CD8-positive, alpha-beta memory T cell (primary cell): Measurements from ENCODE around the gene IQCM. TPM values are rescaled to one million over a fixed set of nuclear protein-coding genes. Genes with fewer than 3 reads are reported as not detected.

Experiments used
- CTCF ChIA-PET: fragments of 350-600 bp; sonication (Branson Sonifier 250); formaldehyde crosslinking; loops from one replicate; lab custom pipeline; 2021; ENCODE audit warnings: antibody characterized with exemption; lab: Charles Lee
- POLR2A ChIA-PET: fragments of 350-600 bp; sonication (Branson Sonifier 250); formaldehyde crosslinking; loops from one replicate; lab custom pipeline; 2021; ENCODE audit warnings: antibody characterized with exemption; lab: Charles Lee
- DNase-seq, 5 donors: peaks; one replicate each; pipeline versions ENCODE4 v3.0.0 to v3.0.0-alpha.2; 2020 to 2022; ENCODE audit warnings: mixed read lengths in 1 of 5
- H3K27ac ChIP-seq: one replicate; pipeline ENCODE4 v1.7.0; 2013; ENCODE audit warnings: low read depth, mild to moderate bottlenecking, low read length, moderate library complexity
- H3K27me3 ChIP-seq: 2 replicates; pipeline ENCODE4 v1.7.0; 2013; ENCODE audit warnings: low read length, mild to moderate bottlenecking; ENCODE audit not compliant: insufficient read depth, poor library complexity, severe bottlenecking
- H3K36me3 ChIP-seq: 2 replicates; pipeline ENCODE4 v1.7.0; 2013; ENCODE audit warnings: mild to moderate bottlenecking, low read length, moderate library complexity; ENCODE audit not compliant: insufficient read depth
- H3K4me1 ChIP-seq: 2 replicates; pipeline ENCODE4 v1.7.0; 2013; ENCODE audit warnings: mild to moderate bottlenecking, low read length, moderate library complexity; ENCODE audit not compliant: insufficient read depth
- H3K4me3 ChIP-seq: 2 replicates; pipeline ENCODE4 v1.7.0; 2013; ENCODE audit warnings: mild to moderate bottlenecking, low read length
- H3K9me3 ChIP-seq: 2 replicates; pipeline ENCODE4 v1.7.0; 2013; ENCODE audit warnings: mild to moderate bottlenecking, low read length
- H3K27ac Mint-ChIP-seq, 8 donors: one replicate each; pipeline ENCODE4 v1.8.0; 2020 to 2021; ENCODE audit warnings: mixed read lengths in 8 of 8, mild to moderate bottlenecking in 6 of 8, inconsistent platforms in 3 of 8, moderate library complexity in 3 of 8
- H3K27me3 Mint-ChIP-seq, 2 donors: one replicate each; pipeline ENCODE4 v1.8.0; 2020 to 2021; ENCODE audit warnings: mixed read lengths in 2 of 2, mild to moderate bottlenecking in 1 of 2, moderate library complexity in 1 of 2
- H3K36me3 Mint-ChIP-seq, 3 donors: one replicate each; pipeline ENCODE4 v1.8.0; 2020 to 2021; ENCODE audit warnings: mixed read lengths in 3 of 3, inconsistent platforms in 1 of 3, mild to moderate bottlenecking in 1 of 3
- H3K4me1 Mint-ChIP-seq, 3 donors: one replicate each; pipeline ENCODE4 v1.8.0; 2020 to 2021; ENCODE audit warnings: mixed read lengths in 3 of 3, inconsistent platforms in 1 of 3, mild to moderate bottlenecking in 1 of 3
- H3K4me3 Mint-ChIP-seq, 7 donors: one replicate each; pipeline ENCODE4 v1.8.0; 2020 to 2021; ENCODE audit warnings: mixed read lengths in 7 of 7, mild to moderate bottlenecking in 6 of 7, moderate library complexity in 4 of 7, inconsistent platforms in 2 of 7
- H3K9me3 Mint-ChIP-seq, 5 donors: one replicate each; pipeline ENCODE4 v1.8.0; 2020 to 2022; ENCODE audit warnings: mixed read lengths in 5 of 5, mild to moderate bottlenecking in 3 of 5, moderate library complexity in 2 of 5, inconsistent platforms in 1 of 5
- polyA plus RNA-seq: library from polyadenylated mRNA; unstranded; fragments of 300-500 nt; fragmentation: Illumina TruSeq; gene quantifications from one replicate; pipeline ENCODE4 v1.2.3, GENCODE V29; 2021
- total RNA-seq, 2 experiments: library from RNA; stranded (reverse); gene quantifications; one replicate each; pipeline ENCODE4 v1.2.3, GENCODE V29; 2021

IQCM gene
- total and polyA plus RNA-seq, 3 experiments from 2014 or later: not detected

DNA sequence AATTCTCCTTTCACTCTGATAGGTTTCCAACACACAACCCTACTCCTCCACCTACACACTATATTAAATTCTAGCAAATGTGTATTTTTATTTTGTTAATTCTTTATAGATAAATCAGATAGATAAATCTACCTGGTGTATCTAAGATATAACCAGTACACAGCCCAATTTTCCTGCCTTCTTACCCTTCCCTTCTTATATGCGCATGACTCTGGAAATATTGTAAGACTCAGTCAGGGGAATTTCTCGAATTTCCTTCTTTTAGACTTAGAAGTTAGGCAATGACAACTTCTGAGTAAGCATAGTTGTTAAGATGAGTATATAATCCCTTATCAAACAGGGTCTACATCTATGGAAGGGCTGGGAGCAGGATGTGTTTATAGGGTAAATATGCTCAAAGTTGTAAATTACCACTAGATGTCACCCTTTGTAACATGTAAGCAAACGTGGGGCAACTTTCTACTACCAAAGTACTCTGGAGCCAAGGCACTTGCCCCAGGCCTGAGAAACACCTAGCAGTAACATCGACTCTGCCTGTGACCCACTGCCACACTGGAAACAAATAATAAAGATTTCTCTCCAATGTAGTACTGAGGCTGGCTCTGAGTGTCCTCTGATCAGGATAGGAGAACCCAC is 444.7 kb downstream of the IQCM start:
- ChIA-PET POLR2A (no interaction called here), CTCF (no interaction called here)
- no peaks in the 10 kb centered on the region for H3K27me3 Mint-ChIP-seq

GRCh38 chr4:149370002-149370401 is 445.6 kb downstream of the IQCM start:
- CTCF ChIA-PET: no interaction called here
- no peaks in the 10 kb centered on the region for H3K36me3 Mint-ChIP-seq
- POLR2A ChIA-PET: no interaction called here
- Histone ChIP-seq H3K27ac (no peak overlapping the region), H3K36me3 (no peaks in the 10 kb centered on the region), H3K27me3 (no peaks in the 10 kb centered on the region), H3K9me3 (no peaks in the 10 kb centered on the region), H3K4me3 (no peak overlapping the region), H3K4me1 (no peaks in the 10 kb centered on the region)
- no peak for DNase-seq
- H3K9me3 Mint-ChIP-seq: peaks cover 0 to 5% (median 0%) of the 10 kb centered on the region in 5 donors
- H3K4me1 Mint-ChIP-seq: no peaks in the 10 kb centered on the region
- H3K4me3 Mint-ChIP-seq: no peak overlapping the region
- H3K27ac Mint-ChIP-seq: no peak overlapping the region
- H3K27me3 Mint-ChIP-seq: no peaks in the 10 kb centered on the region

More for the DNA sequence above, 444.7 kb downstream of the IQCM start:
- no peaks in the 10 kb centered on the region for H3K4me1 ChIP-seq
- no peaks in the 10 kb centered on the region for H3K27me3 ChIP-seq
- Mint-ChIP-seq H3K9me3 (peaks cover 0 to 5% (median 0%) of the 10 kb centered on the region in 5 donors), H3K4me1 (no peaks in the 10 kb centered on the region), H3K27ac (no peak overlapping the region), H3K4me3 (no peak overlapping the region), H3K36me3 (no peaks in the 10 kb centered on the region)
- no peaks in the 10 kb centered on the region for H3K9me3 ChIP-seq
- H3K27ac ChIP-seq: no peak overlapping the region
- no peak overlapping the region for H3K4me3 ChIP-seq
- DNase-seq: no peak
- H3K36me3 ChIP-seq: no peaks in the 10 kb centered on the region

GRCh38 chr4:149353241-149353640 is 462.4 kb downstream of the IQCM start:
- no peak overlapping the region for H3K27ac ChIP-seq
- H3K27ac Mint-ChIP-seq: no peak overlapping the region
- peaks cover 0 to 3% (median 0%) of the 10 kb centered on the region in 3 donors for H3K36me3 Mint-ChIP-seq
- no peak overlapping the region for H3K4me3 ChIP-seq
- no peaks in the 10 kb centered on the region for H3K4me1 Mint-ChIP-seq
- POLR2A ChIA-PET: no interaction called here
- H3K27me3 Mint-ChIP-seq: no peaks in the 10 kb centered on the region
- CTCF ChIA-PET: no interaction called here
- no peaks in the 10 kb centered on the region for H3K27me3 ChIP-seq
- peaks cover 0 to 16% (median 3%) of the 10 kb centered on the region in 5 donors for H3K9me3 Mint-ChIP-seq
- H3K36me3 ChIP-seq: no peaks in the 10 kb centered on the region
- no peaks in the 10 kb centered on the region for H3K9me3 ChIP-seq
- H3K4me1 ChIP-seq: no peaks in the 10 kb centered on the region
- no peak for DNase-seq
- H3K4me3 Mint-ChIP-seq: no peak overlapping the region

DNA sequence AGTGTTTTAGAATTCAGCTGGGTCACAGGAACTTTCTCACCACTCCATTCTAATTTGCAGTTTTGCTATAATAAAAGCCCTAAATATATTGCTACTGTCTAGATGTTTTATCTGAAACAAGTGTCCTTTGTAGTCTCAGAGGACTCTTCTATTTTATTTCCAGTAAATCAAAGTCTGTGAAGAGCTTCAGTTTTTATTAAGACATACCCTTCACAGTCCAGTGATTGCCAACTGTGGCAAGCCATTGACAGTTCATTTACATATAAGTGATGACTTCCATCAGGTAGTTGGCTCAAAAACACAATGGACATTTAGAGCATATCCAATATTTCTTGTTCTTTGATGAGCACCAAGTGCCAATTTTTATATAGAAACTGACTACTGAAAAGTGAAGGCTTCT is 466.1 kb downstream of the IQCM start:
- Mint-ChIP-seq H3K4me1 (no peaks in the 10 kb centered on the region), H3K27me3 (no peaks in the 10 kb centered on the region), H3K9me3 (peaks cover 0 to 20% (median 2%) of the 10 kb centered on the region in 5 donors), H3K27ac (no peak overlapping the region), H3K36me3 (peaks cover 0 to 3% (median 0%) of the 10 kb centered on the region in 3 donors), H3K4me3 (no peak overlapping the region)
- ChIA-PET POLR2A (no interaction called here), CTCF (no interaction called here)
- Histone ChIP-seq H3K36me3 (no peaks in the 10 kb centered on the region), H3K9me3 (no peaks in the 10 kb centered on the region), H3K4me3 (no peak overlapping the region), H3K27me3 (no peaks in the 10 kb centered on the region), H3K4me1 (no peaks in the 10 kb centered on the region), H3K27ac (no peak overlapping the region)
- DNase-seq: no peak

DNA sequence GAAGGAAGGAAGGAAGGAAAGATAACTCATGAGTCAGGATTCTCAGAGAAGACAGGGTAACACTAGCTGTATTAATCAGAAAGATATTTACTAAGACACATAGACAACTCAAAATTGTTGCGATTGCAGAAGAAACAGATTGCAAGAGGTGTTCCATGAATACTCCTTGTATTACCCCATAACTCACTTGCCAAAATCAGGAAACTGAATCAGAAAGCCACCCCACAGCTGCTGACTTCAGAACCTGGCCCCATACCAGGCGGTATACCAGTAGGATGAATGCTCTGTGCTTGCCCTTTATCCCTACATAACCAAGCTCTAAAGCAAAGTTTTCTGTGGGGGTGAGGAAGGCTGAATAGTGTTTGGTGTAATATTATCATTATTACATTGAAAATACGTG is 468.5 kb downstream of the IQCM start:
- no peaks in the 10 kb centered on the region for H3K36me3 ChIP-seq
- H3K4me3 Mint-ChIP-seq: no peak overlapping the region
- no peaks in the 10 kb centered on the region for H3K36me3 Mint-ChIP-seq
- H3K4me1 Mint-ChIP-seq: no peaks in the 10 kb centered on the region
- H3K27ac ChIP-seq: no peak overlapping the region
- H3K4me3 ChIP-seq: no peak overlapping the region
- H3K27ac Mint-ChIP-seq: no peak overlapping the region
- H3K9me3 ChIP-seq: no peaks in the 10 kb centered on the region
- H3K27me3 ChIP-seq: no peaks in the 10 kb centered on the region
- no peaks in the 10 kb centered on the region for H3K27me3 Mint-ChIP-seq
- no peaks in the 10 kb centered on the region for H3K4me1 ChIP-seq
- CTCF ChIA-PET: no interaction called here
- DNase-seq: no peak
- peaks cover 0 to 8% (median 0%) of the 10 kb centered on the region in 5 donors for H3K9me3 Mint-ChIP-seq
- POLR2A ChIA-PET: no interaction called here

DNA sequence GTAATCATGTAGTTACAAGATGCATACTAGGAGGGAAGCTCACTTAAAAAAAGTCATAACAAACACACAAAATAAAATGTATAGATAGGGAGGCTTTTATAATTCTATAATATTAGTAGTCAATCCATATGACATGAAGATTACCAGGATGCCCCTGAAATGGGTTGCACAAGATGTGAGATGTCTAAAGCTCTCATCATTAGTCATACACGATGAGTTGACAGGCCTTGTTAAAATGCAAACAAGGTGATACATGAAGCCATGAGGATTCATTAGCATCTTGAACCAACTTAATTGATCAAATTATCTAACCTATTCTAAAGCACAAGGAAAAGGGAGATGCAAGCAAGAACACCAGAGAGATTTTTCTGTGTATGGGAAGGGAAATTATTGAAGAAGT is 470.2 kb downstream of the IQCM start:
- no peak for DNase-seq
- CTCF ChIA-PET: no interaction called here
- Mint-ChIP-seq H3K4me1 (no peaks in the 10 kb centered on the region), H3K27ac (no peak overlapping the region), H3K36me3 (no peaks in the 10 kb centered on the region), H3K9me3 (peaks cover 0 to 8% (median 1%) of the 10 kb centered on the region in 5 donors), H3K4me3 (no peak overlapping the region), H3K27me3 (no peaks in the 10 kb centered on the region)
- no peaks in the 10 kb centered on the region for H3K4me1 ChIP-seq
- no peaks in the 10 kb centered on the region for H3K27me3 ChIP-seq
- POLR2A ChIA-PET: no interaction called here
- H3K4me3 ChIP-seq: no peak overlapping the region
- H3K9me3 ChIP-seq: no peaks in the 10 kb centered on the region
- H3K27ac ChIP-seq: no peak overlapping the region
- H3K36me3 ChIP-seq: no peaks in the 10 kb centered on the region

GRCh38 chr4:149344436-149344835 is 471.2 kb downstream of the IQCM start:
- H3K9me3 Mint-ChIP-seq: peaks cover 0 to 8% (median 4%) of the 10 kb centered on the region in 5 donors
- Histone ChIP-seq H3K4me1 (no peaks in the 10 kb centered on the region), H3K36me3 (no peaks in the 10 kb centered on the region), H3K27ac (no peak overlapping the region), H3K9me3 (no peaks in the 10 kb centered on the region), H3K4me3 (no peak overlapping the region), H3K27me3 (no peaks in the 10 kb centered on the region)
- no peaks in the 10 kb centered on the region for H3K4me1 Mint-ChIP-seq
- DNase-seq: no peak
- no peaks in the 10 kb centered on the region for H3K27me3 Mint-ChIP-seq
- H3K36me3 Mint-ChIP-seq: no peaks in the 10 kb centered on the region
- ChIA-PET CTCF (no interaction called here), POLR2A (no interaction called here)
- no peak overlapping the region for H3K4me3 Mint-ChIP-seq
- no peak overlapping the region for H3K27ac Mint-ChIP-seq

GRCh38 chr4:149343614-149344013 is 472.0 kb downstream of the IQCM start:
- no peaks in the 10 kb centered on the region for H3K9me3 ChIP-seq
- no peak overlapping the region for H3K27ac ChIP-seq
- H3K36me3 ChIP-seq: no peaks in the 10 kb centered on the region
- H3K4me1 Mint-ChIP-seq: no peaks in the 10 kb centered on the region
- no peaks in the 10 kb centered on the region for H3K4me1 ChIP-seq
- no peaks in the 10 kb centered on the region for H3K27me3 Mint-ChIP-seq
- H3K9me3 Mint-ChIP-seq: peaks cover under 1 to 8% (median 5%) of the 10 kb centered on the region in 5 donors
- H3K27me3 ChIP-seq: no peaks in the 10 kb centered on the region
- no peak overlapping the region for H3K4me3 ChIP-seq
- POLR2A ChIA-PET: no interaction called here
- CTCF ChIA-PET: no interaction called here
- no peak overlapping the region for H3K4me3 Mint-ChIP-seq
- H3K27ac Mint-ChIP-seq: no peak overlapping the region
- no peak for DNase-seq
- no peaks in the 10 kb centered on the region for H3K36me3 Mint-ChIP-seq
